Urinary bladder (tissue), 4 donors: ENCODE data around the gene SALL4. TPM values are rescaled to one million over a fixed set of nuclear protein-coding genes. Genes with fewer than 3 reads are reported as not detected.
"Not testable (repeated sequence)": the region's sequence is repeated elsewhere in the genome, so short reads cannot be mapped to it uniquely, and the experiment has no call there.

Source experiments
- DNase-seq: peaks from one replicate; pipeline ENCODE4 v3.0.0-alpha.2; 2015; ENCODE audit errors: extremely low spot score
- H3K27ac ChIP-seq: one replicate; pipeline ENCODE4 v1.5.1; 2013; ENCODE audit warnings: low read depth, mild to moderate bottlenecking, moderate library complexity
- H3K36me3 ChIP-seq: one replicate; pipeline ENCODE4 v1.6.1; 2013; ENCODE audit warnings: mild to moderate bottlenecking, moderate library complexity; ENCODE audit not compliant: insufficient read depth
- H3K4me1 ChIP-seq: one replicate; pipeline ENCODE4 v1.6.1; 2013; ENCODE audit warnings: mild to moderate bottlenecking, moderate library complexity; ENCODE audit not compliant: insufficient read depth
- H3K4me3 ChIP-seq: one replicate; pipeline ENCODE4 v1.5.1; 2013; ENCODE audit warnings: low read depth, low read length
- WGBS: extraction: QIAGEN DNeasy Blood & Tissue Kit; methylation state at CpG from one replicate; pipeline ENCODE4 v1.1.7; 2013; 5-methylcytosine and 5-hydroxymethylcytosine counted together
- polyA plus RNA-seq: library from polyadenylated mRNA; stranded (reverse); fragments of 200-250 nt; gene quantifications from one replicate; pipeline ENCODE4 v1.2.3, GENCODE V29; 2013
- total RNA-seq: library from RNA; depleted of rRNA; stranded (reverse); fragments of >200 nt; gene quantifications from one replicate; pipeline ENCODE4 v1.2.3, GENCODE V29; 2014
- donor health status: healthy with polysubstance abuse.
- donor health status: healthy.

Gene SALL4
- total and polyA plus RNA-seq, 2 donors, result 0.06 to 1.3 TPM

- Histone ChIP-seq H3K4me3 (no peak overlapping the region), H3K36me3 (no peaks in the 10 kb centered on the region), H3K27ac (no peak overlapping the region), H3K4me1 (no peaks in the 10 kb centered on the region)
- DNase-seq, result no peak
- 89% methylated on average over 3 of the region's 3 CpGs for WGBS
Observed at GRCh38 chr20:51796340-51796739, 6.0 kb downstream of the SALL4 start.

- DNase-seq, result no peak
- H3K4me1 ChIP-seq, result no peaks in the 10 kb centered on the region
- no peaks in the 10 kb centered on the region for H3K36me3 ChIP-seq
- H3K27ac ChIP-seq, result no peak overlapping the region
- 73% methylated on average over 7 of the region's 7 CpGs for WGBS
- no peak overlapping the region for H3K4me3 ChIP-seq
Observed at GRCh38 chr20:51792960-51793359, 9.4 kb downstream of the SALL4 start.

- H3K4me1 ChIP-seq, result no peaks in the 10 kb centered on the region
- no peak overlapping the region for H3K4me3 ChIP-seq
- H3K36me3 ChIP-seq, result no peaks in the 10 kb centered on the region
- WGBS, result 93% methylated on average over 13 of the region's 13 CpGs
- no peak for DNase-seq
- H3K27ac ChIP-seq, result no peak overlapping the region
Observed at GRCh38 chr20:51791626-51792025, 10.7 kb downstream of the SALL4 start.

- no peak for DNase-seq
- Histone ChIP-seq H3K4me3 (no peak overlapping the region), H3K27ac (no peak overlapping the region), H3K4me1 (no peaks in the 10 kb centered on the region), H3K36me3 (no peaks in the 10 kb centered on the region)
- 93% methylated on average over 17 of the region's 17 CpGs for WGBS
Observed at GRCh38 chr20:51790256-51790655, 12.1 kb downstream of the SALL4 start.

GRCh38 chr20:51789434-51789833 is 12.9 kb downstream of the SALL4 start:
- Histone ChIP-seq H3K4me1 (no peaks in the 10 kb centered on the region), H3K4me3 (no peak overlapping the region), H3K27ac (no peak overlapping the region), H3K36me3 (no peaks in the 10 kb centered on the region)
- DNase-seq, result no peak
- 82% methylated on average over 2 of the region's 2 CpGs for WGBS

GRCh38 chr20:51788822-51789221 is 13.5 kb downstream of the SALL4 start:
- Histone ChIP-seq H3K27ac (no peak overlapping the region), H3K4me1 (no peaks in the 10 kb centered on the region), H3K4me3 (no peak overlapping the region), H3K36me3 (no peaks in the 10 kb centered on the region)
- no peak for DNase-seq
- 93% methylated on average over 14 of the region's 14 CpGs for WGBS

GRCh38 chr20:51784299-51784698 is 18.0 kb downstream of the SALL4 start:
- H3K4me1 ChIP-seq, result no peaks in the 10 kb centered on the region
- H3K27ac ChIP-seq, result no peak overlapping the region
- H3K4me3 ChIP-seq, result no peak overlapping the region
- DNase-seq, result no peak
- H3K36me3 ChIP-seq, result no peaks in the 10 kb centered on the region
- 91% methylated on average over 15 of the region's 15 CpGs for WGBS

GRCh38 chr20:51778229-51778759 is 24.0 kb downstream of the SALL4 start:
- not testable (repeated sequence) for DNase-seq, H3K27ac ChIP-seq, H3K4me1 ChIP-seq, H3K4me3 ChIP-seq, H3K36me3 ChIP-seq
- 88% methylated on average over 4 of the region's 4 CpGs for WGBS

GRCh38 chr20:51775241-51775640 is 27.1 kb downstream of the SALL4 start:
- Histone ChIP-seq H3K27ac (no peak overlapping the region), H3K4me1 (no peaks in the 10 kb centered on the region), H3K4me3 (no peak overlapping the region), H3K36me3 (no peaks in the 10 kb centered on the region)
- DNase-seq, result no peak
- WGBS, result 76% methylated on average over 1 of the region's 1 CpG

GRCh38 chr20:51772236-51772635 is 30.1 kb downstream of the SALL4 start:
- no peak overlapping the region for H3K4me3 ChIP-seq
- H3K27ac ChIP-seq, result no peak overlapping the region
- H3K36me3 ChIP-seq, result no peaks in the 10 kb centered on the region
- no peak for DNase-seq
- no peaks in the 10 kb centered on the region for H3K4me1 ChIP-seq
- WGBS, result 97% methylated on average over 4 of the region's 4 CpGs

GRCh38 chr20:51769976-51770615 is 32.2 kb downstream of the SALL4 start:
- H3K4me3 ChIP-seq, result no peak overlapping the region
- DNase-seq, result no peak
- 91% methylated on average over 9 of the region's 9 CpGs for WGBS
- no peaks in the 10 kb centered on the region for H3K4me1 ChIP-seq
- no peak overlapping the region for H3K27ac ChIP-seq
- no peaks in the 10 kb centered on the region for H3K36me3 ChIP-seq

GRCh38 chr20:51768759-51769517 is 33.4 kb downstream of the SALL4 start:
- no peaks in the 10 kb centered on the region for H3K4me1 ChIP-seq
- no peaks in the 10 kb centered on the region for H3K36me3 ChIP-seq
- no peak for DNase-seq
- no peak overlapping the region for H3K27ac ChIP-seq
- peak overlapping the region; percentile 90 for H3K4me3 ChIP-seq
- whole genome bisulfite sequencing, result 28% methylated on average over 16 of the region's 16 CpGs

- Histone ChIP-seq H3K4me3 (peak within 1 kb of the TSS; percentile 90), H3K4me1 (no peaks in the 10 kb centered on the region), H3K27ac (no peak within 1 kb of the TSS), H3K36me3 (no peaks in the 10 kb centered on the region)
- no peak for DNase-seq
- WGBS, result under 1% methylated on average over 116 of the region's 131 CpGs
Observed at GRCh38 chr20:51767867-51768758, 34.2 kb downstream of the SALL4 start, which contains the start of gene ATP9A. Gene ATP9A (minus strand): TSS chr20:51768390. CDS start chr20:51768369, 21 bp downstream.
